GM21529 (cell line): ENCODE measurements around the gene NAPA.

Experiments used
- ATAC-seq: cut with Tn5 transposase; IDR thresholded peaks from one replicate; pipeline ENCODE4 v1.9.1; 2021; ENCODE audit not compliant: unreplicated experiment

NAPA gene

DNA sequence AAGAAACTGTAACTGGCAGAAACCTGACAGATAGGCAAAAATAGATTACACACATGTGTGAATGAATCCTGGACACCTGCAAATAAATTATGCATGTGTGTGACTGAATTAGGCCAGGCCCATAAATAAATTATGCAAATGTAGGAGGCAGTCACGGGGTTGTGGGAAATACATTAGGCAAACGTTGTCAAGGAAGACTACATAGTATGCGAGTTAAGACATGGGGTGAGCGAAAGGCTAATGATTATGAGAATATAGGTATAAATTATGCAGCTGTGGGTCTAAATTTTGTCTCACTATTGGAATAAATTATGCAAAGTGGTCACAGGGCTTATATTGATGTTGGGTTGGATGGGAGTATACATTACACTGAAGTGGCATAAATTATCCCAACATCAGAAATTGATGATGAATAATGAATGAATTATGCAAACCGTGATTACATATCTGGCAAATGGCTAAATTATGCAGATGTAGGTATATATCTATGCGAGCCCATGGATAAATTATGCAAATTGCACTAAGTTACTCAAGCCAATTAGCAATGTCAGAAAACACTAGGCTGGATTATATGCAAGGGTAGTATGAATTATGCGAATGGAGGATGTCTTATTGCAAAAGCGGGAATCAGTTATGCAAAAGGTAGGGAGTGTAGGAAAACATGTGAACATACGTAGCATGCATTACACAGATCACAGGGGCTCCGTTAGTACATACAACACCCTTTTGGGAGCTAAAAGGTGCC lies 50.0 kb downstream of the NAPA start:
- no peak for ATAC-seq

DNA sequence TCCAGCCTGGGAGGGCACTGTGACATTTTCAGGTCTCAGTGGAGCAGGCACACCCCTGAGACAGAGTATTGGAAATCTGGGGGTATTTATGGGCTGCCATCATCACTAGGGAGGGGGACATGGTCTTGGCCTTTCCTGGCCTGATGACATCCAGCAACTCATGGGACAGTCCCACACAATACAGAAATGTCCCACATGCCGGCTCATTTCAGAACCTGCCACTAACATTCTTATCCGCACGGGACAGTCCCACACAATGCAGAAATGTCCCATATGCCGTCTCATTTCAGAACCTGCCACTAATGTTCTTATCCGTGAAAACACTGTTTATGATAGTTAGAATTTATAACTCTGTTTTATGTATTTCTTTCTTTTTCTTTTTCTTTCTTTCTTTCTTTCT lies 53.0 kb downstream of the NAPA start:
- no peak for ATAC-seq

DNA sequence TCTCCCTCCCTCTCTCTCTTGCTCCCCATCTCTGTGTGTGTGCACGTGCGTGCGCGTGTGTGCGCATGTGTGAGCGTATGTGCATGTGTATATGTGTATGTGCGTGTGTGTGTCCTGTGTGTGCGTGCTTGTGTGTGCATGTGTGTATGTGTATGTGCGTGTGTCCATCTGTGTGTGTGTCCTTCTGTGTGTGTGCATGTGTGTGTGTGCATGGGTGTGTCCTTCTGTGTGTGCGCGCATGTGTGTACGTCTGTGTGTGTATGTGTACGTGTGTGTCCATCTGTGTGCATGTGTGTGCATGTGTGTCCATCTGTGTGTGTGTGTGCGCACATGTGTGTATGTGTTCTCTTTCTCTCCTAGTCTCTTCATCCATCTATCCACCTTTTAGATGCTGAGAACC lies 55.4 kb downstream of the NAPA start:
- ATAC-seq: no peak

DNA sequence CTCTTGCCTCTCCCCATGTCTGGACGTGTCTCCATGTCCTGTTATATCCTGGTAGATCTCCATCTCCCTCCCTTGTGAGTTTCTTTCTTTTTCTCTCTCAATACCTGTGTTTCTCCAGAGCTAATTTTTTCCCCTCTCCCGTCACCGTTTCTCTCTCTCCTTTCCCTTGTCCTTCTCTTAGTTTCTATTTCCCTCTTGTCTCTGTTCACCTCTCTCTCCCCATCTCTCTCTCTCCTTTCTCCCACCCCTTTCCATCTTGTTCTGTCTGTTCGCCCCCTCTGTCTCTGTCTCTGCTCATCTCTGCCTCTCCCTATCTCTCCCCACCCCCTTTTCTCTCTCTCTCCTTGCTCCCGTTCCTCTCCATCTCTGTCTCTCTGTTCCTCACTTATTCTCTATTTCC lies 56.2 kb downstream of the NAPA start:
- ATAC-seq: no peak

DNA sequence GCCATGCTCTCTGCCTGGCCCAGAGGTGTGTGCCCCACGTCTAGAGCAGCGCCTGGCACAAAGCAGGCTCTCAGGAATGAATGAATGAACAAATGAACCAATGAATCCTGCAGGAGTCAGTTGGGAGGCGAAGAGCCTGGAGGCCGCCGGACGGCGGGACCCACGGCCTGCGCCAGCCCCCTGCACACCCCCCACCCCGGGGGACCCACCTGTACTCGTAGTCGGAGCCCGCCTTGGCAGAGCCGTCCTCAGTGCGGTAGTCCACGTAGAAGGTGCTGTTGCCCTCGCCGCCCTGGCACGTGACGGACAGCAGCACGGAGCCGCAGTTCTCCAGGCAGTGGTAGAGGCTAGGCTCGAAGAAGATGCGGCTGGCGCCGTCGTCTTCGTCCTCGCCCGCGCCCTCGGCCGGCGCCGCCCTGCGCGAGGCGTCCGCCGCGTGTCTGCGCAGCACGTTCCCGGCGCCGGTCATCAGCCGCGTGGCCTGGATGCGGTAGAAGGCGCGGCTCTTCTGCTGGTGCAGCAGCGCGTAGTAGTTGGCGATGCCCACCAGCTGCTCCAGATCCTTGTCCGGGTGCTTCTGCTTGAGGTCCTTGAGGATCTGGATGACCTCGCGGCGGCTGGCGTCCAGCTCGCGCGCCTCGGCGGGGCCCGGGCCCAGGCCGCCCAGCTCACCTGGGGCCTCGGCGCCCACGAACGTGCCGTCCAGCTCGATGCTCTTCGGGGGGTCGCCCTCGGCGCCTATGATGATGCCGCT lies 58.0 kb downstream of the NAPA start:
- ATAC-seq: no peak

DNA sequence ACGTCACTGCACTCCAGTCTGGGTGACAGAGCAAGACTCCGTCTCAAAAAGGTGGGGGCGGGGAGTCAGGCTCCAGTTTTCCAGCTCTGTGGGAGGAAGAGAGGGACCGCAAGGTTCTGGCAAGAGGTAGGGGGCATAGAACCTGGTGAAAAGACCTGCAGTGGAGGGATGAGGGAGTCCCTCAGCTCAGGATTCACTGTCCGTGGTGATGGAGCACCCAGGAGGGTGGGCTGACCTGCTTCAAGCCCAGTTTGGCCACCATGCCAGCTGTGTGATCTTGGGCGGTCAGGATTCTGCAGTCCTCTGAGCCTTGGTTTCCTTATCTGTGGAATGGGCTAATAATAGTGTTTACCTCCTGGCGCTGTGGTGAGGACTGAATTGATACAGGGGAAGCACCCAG lies 64.4 kb downstream of the NAPA start:
- ATAC-seq: no peak

DNA sequence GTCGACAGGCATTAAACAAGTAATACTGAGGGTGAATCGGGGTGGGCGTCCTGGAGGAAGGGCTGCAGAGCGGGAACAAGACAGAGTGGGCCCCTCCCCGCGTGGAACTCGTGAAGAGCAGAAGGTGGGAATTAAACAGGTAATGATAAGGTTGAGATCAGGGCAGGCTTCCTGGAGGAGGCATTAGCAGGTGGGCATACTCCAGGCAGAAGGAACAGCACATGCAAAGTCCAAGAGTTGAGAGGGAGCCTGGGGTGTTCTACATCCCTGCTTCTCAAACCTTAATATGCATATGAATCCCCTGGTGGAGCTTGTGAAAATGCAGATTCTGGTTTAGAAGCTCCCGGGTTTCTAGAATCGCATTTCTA lies 66.5 kb downstream of the NAPA start:
- no peak for ATAC-seq

DNA sequence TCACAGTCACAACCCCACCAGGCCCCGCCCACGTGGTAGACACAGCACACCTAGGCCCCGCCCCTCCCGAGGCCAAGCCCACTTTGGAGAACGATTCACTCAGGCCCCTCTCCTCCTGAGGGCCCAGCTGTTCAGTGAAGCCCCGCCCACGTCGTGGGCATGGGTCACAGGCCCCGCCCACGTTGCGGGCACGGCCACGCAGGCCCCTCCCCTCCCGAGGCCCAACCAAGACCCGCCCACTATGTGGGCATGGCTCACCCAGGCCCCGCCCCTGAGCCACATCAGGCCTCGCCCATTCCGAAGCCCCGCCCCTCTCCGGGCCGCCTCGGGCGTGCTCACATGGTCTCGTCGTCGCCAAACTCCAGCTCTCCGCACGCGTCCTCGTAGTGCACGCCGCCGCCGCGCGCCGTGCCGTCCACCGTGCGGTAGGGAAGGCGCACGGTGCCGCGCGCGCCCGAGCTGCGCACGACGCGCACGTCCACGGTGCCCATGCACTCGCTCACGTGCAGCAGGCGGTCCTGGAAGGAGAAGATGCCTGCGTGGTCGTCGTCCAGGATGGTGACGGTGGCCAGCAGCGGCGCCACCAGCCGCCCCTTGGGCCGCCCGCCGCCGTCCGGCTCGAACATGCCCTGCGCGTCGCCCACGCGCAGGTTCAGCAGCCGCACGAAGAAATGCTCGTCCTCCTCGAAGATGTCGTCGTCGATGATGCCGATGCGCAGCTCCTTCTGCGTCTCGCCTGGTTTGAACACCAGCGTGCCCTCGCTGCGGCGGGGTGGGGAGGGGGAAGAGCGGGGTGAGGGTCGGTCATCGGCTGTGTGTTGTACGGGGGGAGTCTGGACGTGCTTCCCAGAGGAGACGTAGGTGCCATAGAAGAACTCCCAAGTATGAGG lies 67.1 kb downstream of the NAPA start:
- ATAC-seq: no peak

DNA sequence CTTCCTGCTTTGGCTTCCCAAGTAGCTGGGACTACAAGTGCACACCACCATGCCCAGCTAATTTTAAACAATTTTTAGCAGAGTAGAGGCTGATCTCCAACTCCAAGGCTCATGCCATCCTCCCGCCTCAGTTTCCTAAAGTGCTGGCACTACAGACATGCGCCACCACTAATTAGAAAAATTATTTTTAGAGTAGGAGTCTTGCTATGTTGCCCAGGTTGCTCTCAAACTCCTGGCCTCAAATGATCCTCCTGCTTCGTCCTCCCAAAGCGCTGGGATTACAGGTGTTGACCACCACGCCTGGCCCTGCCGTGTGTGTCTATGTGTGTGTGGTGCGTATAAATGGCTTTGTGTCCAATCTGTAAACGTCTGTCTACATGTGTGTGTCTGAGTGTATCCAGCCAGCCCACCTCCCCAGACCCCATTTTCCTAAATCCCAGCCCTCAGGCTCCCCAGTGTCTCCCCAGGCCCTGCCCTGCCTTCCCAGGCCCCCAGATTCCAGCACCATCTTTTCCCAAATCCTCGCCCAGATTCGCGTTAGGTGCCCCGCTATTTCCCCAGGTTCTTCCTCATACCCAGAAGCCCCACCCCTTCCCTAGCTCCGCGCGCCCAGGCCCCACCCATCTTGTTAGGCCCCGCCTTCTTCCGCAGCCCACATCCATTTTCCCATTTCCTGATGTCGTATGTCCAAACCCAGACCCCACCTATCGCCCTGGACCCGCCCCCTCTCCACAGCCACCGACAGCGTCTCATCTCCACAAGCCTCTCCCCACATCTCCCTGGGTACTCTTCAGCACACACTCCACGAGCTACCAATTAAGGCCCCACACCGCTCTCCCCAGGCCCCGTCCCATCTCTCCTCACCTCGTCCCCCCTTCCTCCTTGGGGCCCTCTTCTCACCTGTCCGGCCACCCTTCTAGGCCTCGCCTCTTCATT lies 68.1 kb downstream of the NAPA start:
- no peak for ATAC-seq

DNA sequence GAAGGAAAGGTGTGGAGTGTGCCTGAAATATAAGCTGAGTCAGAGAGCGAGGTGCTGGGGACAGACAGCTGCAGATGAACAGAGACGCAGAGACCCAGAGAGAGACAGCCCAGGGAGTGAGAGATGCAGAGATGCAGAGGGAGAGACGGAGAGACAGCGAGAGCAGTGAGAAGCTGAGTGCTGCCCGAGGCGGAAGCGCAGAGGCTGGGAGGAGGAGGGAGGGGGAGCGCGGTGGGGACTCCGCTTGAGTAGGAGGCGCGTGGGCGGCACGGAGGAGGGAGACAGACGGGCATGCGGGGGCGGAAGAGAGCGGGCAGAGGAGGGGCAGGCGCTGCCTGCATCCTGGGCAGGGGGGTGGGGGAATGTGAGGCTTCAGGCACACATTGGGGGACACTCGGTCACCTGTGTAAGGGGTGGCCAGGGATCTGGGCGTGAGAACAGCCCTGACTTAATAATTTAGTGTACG lies 68.9 kb downstream of the NAPA start:
- no peak for ATAC-seq

DNA sequence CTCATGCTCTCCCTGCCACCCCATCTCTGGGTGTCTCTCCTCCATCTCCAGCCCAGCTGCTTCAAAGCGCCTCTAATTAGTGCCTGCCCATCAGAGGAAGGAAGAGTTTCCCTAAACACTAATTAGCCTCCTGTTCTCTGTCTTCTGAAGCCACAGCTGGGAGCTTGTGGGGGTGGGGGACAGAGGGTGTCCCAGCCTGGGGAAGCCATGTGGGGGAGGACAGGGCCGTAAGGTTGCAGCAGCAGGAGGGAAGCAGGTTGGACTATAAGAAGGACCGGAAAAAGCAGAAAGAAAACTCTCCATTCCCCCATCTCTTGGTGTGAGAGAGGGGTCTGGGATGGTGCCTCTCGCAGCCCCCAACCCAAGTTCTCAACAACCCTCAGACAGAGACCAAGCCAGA lies 69.3 kb downstream of the NAPA start:
- ATAC-seq: no peak

DNA sequence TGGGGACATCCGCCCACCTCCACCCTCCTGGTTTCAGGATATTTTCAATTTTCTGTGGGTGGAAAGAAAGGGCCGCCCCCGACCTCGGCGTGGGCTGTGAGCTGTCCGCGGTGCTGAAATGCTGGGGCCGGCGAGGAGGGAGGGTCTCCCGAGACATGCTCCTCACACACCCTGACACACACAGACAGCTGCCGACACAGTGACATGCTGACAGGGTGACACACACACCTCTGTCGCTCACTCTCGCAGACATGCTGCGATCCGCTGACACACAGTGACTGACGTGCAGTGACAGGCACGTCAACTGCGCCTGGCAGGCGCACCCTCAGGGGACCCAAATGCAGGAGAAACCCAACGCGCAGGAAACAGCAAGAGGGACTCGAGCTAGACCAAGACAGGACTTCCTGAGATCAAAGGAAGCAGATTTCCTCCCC lies 70.5 kb downstream of the NAPA start:
- no peak for ATAC-seq

DNA sequence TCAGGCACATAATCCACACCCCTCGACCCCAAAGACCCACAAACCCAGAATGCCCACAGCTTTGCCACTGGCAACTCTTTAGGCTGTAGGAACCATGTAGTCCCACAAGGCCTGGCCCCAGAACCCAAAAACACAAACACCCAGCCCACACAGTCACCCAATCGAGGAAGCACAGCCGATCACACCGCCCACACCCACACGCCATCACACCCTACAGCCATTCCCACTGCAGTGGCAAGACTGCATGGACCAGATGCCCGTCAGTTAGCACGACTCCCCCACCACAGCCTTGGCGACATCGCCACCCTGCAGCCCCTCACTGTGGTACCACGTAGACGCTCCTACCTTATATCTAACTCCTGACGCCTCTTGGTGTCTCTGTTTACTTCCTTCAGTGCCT lies 71.5 kb downstream of the NAPA start:
- no peak for ATAC-seq

DNA sequence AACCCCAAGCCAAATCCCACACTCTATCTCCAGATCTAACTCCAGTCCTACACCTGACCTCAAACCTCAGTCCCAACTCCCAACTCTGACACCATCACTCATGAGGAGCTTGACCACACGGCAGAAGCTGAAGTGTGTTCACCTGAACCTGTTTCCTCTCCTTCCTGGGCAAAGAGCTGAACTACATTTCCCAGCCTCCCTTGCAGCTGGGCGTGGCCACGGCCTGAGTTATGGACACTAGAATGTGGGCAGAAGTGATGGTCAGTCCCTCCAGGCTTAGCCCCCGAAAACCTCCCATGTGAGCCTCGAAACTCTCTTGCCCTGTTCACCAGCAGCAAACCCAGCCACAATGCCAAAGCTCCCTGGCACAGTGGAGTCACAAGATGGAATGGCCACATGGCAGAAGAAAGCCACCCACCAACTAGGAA lies 76.1 kb downstream of the NAPA start:
- no peak for ATAC-seq
